ENCODE measurements around the gene GRM3.

GRM3 gene

DNA sequence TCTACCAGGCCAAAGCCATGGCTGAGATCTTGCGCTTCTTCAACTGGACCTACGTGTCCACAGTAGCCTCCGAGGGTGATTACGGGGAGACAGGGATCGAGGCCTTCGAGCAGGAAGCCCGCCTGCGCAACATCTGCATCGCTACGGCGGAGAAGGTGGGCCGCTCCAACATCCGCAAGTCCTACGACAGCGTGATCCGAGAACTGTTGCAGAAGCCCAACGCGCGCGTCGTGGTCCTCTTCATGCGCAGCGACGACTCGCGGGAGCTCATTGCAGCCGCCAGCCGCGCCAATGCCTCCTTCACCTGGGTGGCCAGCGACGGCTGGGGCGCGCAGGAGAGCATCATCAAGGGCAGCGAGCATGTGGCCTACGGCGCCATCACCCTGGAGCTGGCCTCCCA is 142.7 kb downstream of the GRM3 start:
- no peak for DNase-seq (ENCODE audit: low read depth in 2 of 2)

DNA sequence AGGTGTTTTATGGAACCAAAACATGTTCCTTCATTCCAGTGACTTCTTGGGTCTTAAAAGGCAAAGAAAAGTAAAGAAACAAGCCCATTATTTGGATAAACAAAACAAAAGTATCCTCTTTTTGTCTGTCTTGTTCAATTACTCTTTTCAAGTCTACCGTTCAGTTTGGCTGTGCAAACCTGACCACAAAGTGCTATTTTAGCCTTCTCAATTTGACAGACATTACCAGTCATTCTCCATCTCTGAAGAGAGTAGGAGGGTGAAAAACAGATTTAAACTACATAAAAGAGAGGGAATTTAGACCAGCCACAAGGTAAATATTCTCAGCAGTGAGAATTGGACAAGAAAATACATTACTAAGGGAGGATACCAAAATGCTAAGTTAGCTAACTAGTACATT is 145.2 kb downstream of the GRM3 start:
- no peak for DNase-seq (ENCODE audit: low read depth in 2 of 2)

DNA sequence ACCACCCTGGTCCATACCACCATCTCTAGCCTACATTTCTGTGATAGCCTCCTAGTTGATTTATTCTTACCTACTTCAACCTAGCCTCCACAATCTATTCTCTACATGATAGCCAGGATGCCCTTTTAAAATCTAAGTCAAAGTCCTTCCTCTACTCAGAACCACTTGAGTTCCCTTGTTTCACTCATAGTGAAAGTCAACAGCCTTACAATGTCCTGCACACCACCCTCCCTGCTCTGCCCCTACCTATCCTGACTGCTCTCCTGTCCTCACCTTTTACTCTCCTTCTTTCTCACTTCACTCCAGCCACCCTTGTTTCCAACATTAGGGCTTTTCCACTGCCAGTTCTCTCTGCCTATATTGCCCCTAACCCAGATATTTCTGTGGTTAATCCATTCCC is 146.7 kb downstream of the GRM3 start:
- no peak for DNase-seq (ENCODE audit: low read depth in 2 of 2)

DNA sequence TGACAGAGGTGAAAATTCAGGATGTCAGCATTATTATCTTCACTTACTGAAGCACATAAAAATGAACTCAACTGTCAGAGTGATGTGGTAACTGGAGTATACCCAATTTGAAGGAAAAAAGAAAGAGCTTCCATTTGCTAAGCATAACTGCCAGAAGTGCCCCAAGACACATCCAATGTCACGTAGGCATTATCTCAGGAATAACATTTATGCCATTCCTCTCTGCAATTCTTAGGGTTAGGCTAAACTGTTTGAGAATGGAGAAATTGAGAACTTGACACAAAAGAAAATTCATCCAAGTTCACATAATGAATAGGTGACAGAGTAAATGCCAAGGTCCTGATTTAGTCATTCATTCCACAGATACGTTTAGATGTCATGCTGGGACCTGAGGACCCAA is 148.6 kb downstream of the GRM3 start:
- no peak for DNase-seq (ENCODE audit: low read depth in 2 of 2)

DNA sequence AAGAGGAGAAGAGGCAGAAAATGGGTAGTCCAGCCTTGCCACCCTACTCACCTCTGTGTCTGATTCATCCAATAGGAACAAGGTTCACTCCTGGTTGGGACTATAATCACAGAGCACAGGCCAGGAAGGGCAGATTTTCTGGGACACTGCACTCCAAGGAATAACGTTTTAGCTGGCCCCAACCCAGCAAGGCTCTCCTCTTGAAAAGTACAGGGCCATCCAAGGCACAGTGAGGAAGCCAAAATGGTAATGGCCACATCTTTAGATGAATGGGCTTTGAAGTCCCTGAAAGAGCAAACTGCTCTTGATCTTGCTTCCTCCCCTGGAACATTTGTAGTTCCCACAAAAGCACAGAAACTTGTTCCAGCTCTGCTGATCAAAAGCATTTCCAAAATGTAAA is 149.4 kb downstream of the GRM3 start:
- no peak for DNase-seq (ENCODE audit: low read depth in 2 of 2)

DNA sequence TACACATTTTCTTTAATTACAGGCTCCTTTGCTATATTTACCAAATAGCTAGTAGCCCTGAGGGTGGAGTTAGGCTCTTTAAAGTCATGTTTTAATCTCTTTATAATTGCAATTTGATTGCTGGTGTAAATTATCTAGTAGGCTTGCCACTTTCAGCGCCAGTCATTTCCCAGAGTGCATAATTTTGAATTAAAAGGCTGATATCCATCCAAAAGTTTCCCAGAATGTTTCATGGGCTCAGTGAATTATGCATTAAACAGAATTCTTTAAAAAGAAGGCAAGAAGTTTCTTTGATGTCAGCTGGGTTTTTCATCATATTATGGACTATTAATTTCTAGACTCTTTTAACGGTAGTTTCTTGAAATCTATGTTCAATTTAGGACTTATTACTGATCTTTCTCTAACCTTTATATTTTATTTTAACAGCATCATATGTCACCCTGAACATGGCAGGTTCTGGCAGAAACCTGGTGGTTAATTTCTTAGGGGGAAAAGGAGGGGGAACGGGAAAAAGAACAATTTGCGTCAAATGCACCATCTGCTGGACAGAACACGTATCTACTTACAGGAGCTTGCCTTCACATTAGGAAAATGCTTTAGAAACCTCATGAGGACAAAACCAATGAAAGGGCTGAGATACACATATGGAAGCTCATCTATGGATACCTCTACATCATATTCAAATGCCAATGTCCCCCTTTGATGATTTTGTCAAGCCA is 171.1 kb downstream of the GRM3 start:
- DNase-seq (ENCODE audit: low read depth in 2 of 2) = no peak

DNA sequence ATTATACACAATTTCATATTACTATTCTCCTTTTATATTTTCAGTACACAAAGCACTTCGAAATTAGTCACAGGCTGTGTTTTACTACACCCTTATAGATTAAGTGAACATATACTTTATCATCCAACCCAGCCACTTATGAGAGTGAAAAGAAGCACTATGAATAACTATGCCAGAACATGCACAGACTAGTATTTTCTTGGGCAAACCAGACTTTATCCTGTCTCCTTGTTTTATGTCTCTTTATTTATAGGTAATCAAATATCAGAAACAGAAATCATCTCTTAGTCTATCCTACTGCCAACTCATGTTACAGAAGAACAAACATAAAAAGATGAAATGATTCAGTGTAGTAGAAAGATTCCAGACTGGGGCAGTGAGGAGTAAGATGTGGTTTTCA is 171.8 kb downstream of the GRM3 start:
- DNase-seq (ENCODE audit: low read depth in 2 of 2) = no peak

DNA sequence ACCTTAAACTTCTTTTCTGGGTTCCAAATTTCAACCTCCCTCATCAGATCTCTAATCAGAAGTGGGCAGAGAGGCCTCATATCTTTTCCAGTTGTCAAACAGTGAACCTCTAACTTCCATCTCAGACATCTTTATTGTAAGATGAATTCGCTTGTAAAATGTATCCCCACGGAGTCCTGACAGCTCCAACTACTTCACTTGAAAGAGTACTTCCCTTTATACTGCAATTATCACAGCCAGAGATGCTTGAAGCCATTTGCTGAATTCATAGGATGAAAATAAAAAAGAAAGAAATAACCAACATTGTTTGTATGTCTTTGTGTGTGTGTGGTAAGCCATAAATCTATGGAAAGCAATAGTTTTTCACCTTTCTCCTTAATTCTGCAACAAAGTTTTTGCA is 175.2 kb downstream of the GRM3 start:
- no peak for DNase-seq (ENCODE audit: low read depth in 2 of 2)

DNA sequence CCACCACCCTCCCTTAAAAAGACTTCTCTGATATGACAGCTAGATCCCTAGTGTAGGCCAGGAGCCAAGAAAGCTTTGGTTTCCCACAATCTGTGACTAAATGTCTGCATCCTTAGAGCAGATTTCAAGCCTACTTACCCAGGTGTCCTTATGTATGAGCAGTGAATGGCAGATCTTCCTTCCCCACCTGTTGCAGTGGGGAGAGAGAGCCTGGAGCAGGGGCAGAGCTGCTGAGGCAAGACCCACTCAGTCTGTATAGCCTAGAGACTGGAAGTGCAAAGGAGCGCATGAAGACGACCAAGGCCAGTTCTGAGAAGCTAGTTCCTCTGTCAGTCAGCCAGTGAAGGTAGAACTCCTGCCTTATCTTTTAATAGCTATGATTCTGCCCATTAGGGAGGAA is 180.1 kb downstream of the GRM3 start:
- no peak for DNase-seq (ENCODE audit: low read depth in 2 of 2)

DNA sequence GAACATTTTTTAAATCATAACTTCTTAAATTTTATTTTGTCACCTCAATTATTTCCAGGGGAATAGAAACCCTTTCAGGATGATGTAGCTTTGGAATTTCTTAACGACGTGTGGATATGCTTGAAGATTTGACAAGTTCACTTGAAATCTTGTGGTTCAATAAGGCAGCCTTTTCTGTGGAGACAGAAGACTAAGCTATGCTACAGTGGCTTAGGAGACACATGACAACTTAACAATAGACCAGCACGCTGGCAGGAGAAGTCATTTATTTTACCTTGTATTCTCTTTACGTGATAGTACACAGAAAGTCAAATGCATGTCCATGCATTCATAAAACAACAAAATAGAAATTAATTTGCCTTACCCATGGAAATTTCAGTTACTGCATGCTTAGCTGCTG is 181.6 kb downstream of the GRM3 start:
- DNase-seq (ENCODE audit: low read depth in 2 of 2) = no peak

DNA sequence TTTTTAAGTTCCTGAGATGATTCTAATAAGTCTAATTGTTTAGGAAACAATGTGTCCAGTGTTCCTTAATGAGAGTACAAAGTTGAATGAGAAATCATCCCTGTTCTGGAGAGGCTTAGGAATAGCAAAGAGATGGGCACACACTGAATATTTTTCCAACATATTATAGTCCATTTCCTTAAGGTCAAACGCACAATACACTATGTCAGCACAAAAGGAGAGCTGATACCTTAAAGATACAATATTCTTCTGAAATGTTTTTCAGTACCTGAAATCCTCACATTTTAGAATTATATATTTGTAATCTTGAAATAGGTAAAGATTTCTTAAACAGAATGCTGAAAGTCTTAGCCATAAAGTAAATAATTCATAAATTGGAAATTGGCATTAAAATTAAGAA is 183.2 kb downstream of the GRM3 start:
- no peak for DNase-seq (ENCODE audit: low read depth in 2 of 2)

DNA sequence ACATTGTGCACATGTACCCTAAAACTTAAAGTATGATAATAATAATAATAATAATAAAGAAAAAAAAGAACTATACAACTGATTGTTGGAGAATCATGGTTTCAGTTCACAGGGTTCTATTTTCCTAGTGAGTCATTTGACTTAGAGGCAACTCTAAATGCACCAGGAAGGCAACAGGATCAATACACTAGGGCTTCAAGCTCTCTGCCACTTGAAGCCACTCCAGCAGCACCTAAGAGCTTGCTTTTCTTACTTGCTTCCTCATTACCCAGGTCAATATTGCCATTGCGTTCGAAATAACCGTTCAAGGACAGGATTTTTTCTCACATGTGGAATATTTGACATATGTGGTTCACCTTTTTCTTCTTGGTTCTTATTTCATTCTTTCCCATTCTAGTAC is 189.7 kb downstream of the GRM3 start:
- no peak for DNase-seq (ENCODE audit: low read depth in 2 of 2)

DNA sequence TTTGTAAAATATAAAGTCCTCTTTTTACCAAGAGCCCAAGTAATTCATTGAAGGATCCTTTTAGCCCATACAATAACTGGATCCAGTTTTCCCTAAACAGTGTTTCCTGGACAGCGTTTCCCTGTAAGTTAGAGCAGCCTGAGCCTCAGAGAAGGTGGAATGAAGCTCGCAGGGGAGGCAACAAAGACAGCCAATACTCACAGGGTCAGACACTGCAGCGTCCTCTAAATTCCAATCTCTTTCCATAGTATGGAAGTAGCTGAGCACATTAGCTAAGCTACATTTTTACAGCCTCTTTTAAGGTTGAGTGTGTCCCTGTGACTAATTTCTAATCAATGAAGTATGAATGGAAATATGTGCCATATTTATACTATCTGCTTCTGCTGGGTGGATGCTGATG is 193.5 kb downstream of the GRM3 start:
- no peak for DNase-seq (ENCODE audit: low read depth in 2 of 2)

DNA sequence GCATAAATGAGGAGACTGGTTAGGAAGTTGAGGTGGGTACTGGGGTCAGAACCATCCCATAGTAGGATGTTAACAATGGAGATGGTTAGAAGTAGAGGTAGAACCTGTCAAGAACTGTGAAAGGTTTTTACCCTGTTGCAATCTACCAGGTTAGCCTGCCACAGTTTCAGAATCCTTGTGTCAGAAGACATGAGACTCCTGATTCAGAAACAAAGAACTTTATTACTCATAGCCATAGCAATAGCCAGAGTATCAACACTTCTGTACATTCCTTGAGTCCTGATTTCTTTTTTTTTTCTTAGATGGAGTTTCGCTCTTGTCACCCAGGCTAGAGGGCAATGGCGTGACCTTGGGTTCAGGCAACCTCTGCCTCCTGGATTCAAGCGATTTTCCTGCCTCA is 200.9 kb downstream of the GRM3 start:
- DNase-seq (ENCODE audit: low read depth in 2 of 2) = no peak

DNA sequence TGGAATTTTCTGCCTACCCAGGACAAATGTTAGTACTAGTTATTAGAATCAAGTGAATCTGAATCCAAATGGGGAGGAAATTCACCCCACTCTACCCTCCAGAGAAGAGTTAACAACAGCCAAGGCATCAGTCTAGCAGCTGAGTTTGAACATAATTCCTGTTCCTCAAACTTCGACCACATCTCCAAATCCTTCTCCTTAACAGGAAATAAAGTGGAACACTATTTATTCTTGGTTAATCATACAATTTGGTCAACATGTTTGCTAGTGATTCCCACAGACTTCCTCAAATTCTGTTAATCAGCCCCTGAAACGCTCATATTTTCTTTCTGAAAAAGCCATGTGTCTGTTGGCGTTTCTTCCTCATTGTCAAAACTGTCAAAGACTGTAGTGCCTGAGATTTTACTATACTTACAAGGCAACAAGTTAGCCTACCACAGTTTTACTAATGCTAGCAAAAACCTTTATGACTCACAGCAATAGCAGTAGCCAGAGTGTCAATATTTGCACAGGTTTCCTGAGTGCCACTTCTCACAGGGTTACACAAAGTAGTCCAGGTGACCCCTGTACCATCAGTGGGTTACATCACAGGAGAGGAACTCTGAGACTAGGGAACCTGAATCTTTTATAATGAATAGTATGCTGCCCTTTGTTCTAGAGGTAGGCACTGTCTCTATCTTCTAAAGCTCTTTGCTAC is 202.9 kb downstream of the GRM3 start:
- no peak for DNase-seq (ENCODE audit: low read depth in 2 of 2)

DNA sequence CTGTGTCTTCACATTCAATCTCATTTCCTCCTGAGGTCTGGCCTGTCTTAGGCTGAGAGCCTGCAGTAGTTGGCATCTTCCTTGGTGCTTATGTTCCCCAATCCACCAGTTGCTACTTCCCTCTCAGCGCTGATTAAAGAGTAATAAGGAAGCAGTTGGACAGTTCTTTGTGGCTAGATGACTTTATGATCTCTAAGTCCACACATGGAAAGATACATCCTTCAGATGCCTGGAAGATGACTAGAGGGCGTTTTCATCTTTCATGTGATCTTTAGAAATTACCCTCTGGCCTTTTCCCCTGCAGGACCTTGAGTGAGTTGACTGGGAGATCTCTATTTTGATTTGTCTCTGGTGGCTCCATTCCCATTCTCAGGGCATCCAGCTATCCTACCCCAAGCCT is 204.5 kb downstream of the GRM3 start:
- no peak for DNase-seq (ENCODE audit: low read depth in 2 of 2)

DNA sequence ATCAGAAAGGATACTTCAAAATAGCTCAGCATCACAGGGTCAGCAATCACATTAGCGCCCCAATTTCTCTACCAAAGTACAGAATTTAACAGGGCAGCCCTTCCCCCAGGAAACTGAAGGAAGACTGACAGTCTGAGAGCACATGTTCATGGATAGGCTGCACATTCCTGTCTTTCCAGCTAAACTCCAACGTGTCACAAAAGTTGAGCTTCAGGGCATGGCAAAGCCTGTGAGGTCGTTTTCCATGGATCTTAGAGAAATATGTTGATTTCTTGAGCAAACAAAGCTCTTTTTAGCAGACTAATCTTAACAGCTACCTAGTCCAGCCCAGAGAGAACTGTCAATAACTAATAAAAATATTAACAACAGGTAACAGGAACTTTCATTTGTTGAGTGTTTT is 207.9 kb downstream of the GRM3 start:
- no peak for DNase-seq (ENCODE audit: low read depth in 2 of 2)

DNA sequence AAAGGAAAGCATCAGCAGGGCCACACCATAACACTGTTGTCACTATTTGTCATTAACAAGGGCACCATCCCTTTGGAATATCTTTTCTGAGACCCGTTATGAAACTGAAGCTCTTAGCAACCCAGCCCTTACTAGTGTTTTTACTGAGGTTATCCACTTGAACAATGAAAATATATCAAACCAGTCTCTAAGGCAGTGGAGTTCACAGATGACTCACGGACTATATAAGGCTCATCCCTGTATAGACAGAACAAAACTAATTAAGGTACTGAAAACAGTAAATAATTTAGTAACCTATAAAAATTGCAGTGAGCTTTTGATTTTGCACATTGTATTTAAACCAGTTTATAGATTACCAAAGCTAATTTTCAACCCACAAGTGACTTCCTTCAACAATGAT is 219.7 kb downstream of the GRM3 start:
- no peak for DNase-seq (ENCODE audit: low read depth in 2 of 2)

DNA sequence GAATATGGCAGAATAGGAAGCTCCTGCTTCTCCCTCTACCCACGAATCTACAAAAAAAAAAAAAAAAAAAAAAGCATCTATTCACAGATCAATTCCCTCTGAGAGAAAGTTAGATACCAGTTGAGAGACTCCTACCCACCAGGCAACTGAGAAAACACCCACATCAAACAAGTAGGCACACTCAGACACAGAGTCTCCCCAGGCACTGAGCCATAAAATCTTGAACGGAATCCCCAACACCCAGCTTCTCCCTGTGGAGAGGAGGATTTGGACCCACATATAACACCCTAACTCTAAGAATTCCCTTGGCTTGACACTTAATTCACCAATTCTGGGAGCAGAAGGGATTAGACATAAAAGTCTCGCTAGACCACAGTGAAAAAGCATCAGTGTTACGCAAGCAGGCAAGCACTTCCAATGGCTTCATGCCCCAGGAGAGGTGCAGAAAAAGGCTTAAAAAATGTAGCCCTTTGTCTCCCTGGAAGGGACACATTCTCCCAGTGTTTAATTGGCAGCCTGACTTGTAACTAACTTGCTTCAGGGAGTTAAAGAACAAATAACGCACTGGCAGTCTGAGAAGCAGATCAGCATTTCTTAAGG is 223.6 kb downstream of the GRM3 start:
- no peak for DNase-seq (ENCODE audit: low read depth in 2 of 2)

DNA sequence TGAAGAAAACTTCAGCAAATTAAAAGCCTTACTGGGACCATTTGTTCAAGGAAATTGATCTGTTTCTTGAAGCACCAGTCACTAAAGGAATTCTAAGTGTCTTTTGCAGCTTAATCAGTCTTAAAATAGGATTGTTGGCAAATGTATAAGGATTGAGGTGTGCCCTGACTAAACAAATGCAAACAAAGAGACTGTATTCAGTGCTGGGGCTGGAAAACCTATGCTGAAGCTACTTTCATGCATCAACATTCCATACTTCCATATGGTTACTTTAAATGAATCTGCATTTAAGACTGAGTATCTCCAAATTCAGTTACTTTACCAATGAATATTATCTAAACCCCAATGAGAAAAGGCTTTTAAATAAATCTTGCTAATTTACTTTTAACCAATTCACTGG is 232.4 kb downstream of the GRM3 start:
- no peak for DNase-seq (ENCODE audit: low read depth in 2 of 2)

DNA sequence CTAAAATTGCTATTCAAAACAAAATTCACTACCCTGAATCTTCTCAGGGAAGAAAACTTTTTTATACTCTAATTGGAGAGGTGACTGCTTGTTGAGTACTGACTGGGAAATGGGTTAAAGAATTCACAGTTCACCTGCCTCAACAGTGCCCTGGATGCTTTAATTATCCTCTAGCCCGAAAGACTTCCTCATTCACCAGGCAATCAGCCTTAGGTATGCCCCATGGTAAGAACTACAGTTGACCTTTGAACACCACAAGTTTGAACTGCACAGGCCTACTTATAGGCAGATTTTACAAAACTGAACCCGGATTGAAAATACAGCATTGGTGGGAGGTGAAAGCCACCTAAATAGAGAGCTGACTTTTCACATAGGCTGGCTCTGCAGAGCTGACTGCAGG is 240.4 kb downstream of the GRM3 start:
- DNase-seq (ENCODE audit: low read depth in 2 of 2) = no peak

DNA sequence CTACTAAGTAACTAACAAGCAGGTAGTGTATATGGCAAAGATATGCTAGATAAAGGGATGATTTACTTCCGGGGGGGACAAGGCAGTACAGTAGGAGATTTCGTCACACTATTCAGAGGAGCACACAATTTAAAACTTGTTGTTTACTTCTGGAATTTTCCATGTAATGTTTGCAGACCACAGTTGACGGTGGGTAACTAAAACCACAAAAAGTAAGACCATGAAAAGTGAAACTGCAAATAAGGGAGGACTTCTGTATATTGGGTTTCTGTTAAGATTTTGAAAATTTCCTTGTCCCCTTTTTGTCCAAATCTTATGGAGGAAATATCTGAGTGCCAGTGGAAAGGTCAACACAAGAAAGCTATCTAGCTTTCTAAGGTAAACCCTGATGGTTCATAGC is 245.8 kb downstream of the GRM3 start:
- no peak for DNase-seq (ENCODE audit: low read depth in 2 of 2)

DNA sequence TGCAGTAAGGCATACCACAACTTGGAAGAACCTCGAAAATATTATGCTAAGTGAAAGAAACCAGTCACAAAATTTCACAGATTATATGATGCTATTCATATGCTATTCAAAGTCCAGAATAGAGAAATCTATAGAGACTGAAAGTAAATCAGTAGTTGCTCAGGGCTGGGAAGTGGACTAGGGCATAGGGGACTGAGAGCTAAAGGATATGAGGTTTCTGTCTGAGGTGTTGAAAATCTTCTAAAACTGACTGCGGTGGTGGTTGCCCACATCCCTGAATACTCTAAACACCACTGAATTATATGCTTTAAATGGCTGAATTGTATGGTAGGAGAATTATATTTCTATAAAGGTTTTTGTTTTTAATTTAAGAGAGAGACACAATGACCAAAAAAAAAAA is 254.5 kb downstream of the GRM3 start:
- no peak for DNase-seq (ENCODE audit: low read depth in 2 of 2)

DNA sequence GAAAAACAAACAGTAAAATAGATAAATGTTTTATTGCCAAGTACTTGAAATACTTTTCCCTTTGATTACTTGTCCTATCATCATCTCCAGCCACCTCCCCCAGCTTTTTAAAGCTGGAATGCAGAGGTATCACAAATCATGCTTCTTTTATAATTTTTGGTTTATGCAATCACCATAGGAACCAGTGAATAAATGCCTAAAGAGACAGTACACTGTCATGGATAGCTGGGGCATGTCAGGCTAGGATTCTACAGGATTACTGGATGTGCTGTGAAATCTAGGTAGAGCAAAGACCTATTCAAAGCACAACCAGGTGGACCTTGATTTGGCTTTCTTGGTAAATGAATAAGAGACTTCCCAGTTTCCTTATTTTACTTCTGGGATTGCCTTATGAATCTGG is 257.2 kb downstream of the GRM3 start:
- DNase-seq (ENCODE audit: low read depth in 2 of 2) = no peak

Measured in stimulated activated CD8-positive, alpha-beta memory T cell treated with anti-CD3 and anti-CD28 coated beads, Interleukin-7, amount 100 ng/mL, for 4 hours (primary cell).